ENCODE measurements around the gene WHRN.

Gene WHRN

GRCh38 chr9:114375386-114376175, 129.7 kb downstream of the WHRN start:
- DNase-seq = no peak

- DNase-seq = no peak
Measured at GRCh38 chr9:114374936-114375335, 130.3 kb downstream of the WHRN start.

GRCh38 chr9:114373960-114374730, 131.1 kb downstream of the WHRN start:
- DNase-seq = no peak

DNA sequence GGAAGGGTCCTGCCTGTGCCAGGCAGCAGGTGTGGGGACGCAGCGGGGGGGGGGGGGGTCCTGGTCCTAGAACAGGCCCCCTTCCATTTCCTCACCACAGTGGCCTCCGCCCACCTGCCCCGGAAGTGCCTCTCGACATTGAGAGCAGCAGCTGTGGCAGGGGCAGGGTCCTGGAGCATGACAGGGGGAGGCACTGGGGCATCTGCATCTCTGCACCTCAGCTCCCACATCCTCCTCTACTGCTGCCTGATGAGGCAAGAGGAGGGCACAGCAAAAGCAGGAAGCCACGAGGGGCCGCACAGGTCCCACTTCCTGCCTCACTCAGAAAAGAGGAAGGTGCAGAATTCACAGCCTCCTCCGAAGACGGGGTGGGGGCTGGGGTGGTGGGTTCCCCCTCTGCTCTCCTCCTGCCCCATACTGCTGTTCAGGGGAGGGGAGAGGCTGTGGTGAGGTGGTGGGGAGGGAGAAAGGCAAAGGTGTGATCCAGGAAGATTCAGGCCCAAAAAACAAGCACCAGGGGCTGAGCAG, 132.3 kb downstream of the WHRN start:
- DNase-seq = peak; percentile 77

- DNase-seq = no peak
Measured at GRCh38 chr9:114371973-114372917, 133.0 kb downstream of the WHRN start.

DNA sequence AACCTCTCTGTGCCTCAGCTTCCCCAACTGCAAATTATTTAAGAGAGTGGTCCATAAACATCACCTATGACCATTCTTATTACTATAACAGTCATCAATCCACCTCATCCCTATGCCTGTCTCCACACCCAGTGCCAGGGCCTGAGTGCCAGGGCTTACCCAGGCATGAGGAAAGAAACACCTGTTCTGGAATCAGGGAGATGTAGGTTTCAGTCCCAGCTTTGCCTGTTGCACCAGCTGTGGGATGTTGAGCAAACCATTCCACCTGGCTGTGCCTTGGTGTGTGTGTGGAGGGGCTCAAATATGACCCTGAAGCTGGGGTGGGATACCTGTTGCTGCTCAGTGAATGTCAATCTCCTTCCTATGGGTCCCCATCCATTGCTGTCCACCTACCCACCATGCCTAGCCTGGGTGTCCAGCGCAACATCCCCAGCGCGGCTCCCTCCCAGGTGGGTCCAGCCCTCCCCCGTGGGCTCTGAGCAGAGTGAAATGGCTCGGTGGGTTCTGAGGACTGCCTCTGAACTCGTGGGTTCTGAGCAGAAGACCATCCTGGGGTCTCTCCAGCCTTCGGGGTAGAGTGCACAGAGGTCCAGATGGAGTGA, 133.8 kb downstream of the WHRN start:
- DNase-seq = no peak

DNA sequence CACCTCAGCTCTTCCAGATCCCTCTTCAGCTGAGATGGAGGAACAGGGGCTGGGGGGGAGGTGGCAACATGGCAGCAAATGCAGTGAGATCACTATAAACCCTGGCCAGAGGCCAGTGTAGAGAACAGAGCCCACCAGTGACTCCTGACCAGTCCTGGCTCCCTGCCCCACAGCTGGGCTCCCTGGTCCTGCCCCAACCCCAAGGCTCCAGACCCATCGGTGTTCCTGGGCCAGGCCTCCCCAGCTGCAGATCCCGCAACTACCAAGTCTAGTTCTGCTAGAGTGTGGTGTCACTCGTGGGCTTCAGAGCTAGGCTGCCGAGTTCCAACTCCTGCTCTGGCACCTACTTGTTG, 134.3 kb downstream of the WHRN start:
- no peak for DNase-seq

DNA sequence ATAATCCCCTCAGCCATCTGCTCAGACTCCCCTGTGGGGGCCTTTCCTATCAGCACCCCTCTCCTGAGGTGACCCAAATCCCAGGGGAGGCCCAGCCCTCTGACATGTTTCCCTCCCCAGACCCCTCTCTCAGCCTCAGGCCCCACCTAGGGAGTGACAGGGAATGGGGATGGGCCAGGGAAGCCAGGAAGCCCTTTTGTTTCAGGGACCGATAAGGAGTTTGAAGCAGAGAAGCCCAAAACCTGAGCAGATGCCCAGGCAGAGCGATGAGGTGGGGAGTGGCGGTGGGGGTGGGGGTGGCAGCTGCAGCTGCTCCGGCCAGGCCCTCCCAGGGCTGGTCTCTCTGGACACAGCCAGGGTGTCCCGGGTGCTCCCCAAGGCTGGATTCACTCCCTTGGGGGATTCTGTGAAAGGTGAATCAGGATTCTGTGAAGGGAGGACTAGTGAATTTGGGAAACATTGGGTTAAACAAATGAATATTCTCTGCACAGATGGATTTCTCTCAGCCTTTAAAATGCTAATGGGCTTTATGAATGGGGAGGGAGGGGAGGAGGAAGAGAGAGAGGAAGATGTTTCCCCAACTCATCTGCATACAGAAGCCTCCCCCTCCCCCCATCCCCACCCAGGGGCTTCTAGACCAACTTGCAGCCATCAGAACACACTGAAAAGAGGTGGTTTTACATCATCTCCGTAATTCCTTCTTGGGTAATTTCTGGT, 134.9 kb downstream of the WHRN start:
- no peak for DNase-seq

DNA sequence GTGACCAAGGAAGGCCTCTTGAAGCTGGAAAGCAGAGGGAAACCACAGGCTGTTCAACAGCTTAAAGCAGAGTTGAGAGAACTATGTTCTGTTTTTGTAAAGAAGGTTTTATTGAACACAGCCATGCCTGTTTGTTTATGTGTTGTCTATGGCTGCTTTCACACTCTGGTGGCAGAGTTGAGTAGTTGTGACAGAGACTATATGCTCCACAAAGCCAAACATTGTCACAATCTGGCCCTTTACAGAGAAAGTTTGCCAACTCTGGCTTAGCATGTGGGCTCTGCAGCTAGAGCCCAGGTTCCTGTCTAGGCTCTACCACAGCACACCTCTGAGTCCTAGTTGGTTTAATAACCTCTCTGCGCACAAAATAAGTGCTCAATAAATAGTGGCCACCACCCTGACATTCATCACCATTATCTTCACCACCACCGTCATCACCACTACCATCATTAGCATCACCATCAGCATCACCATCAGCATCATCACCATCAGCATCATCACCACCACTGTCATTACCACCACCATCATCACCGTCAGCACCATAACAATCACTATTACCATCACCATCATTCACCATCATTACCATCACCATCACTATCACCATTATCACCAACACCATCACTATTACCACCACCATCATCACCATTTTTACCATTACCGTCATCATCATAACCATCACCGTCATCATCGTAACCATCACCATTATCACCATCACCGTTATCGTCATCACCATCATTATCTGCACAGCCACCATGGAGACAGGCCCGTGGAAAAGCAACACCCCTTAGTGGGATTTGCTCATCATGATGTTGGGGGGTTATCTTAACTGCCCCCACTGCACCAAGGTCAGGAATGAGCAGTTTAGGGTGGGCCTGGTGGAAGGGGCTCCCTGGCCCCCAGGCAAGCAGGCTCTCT, 135.8 kb downstream of the WHRN start:
- no peak for DNase-seq

GRCh38 chr9:114367772-114368569, 137.3 kb downstream of the WHRN start:
- no peak for DNase-seq

- DNase-seq = no peak
Measured at GRCh38 chr9:114367366-114367765, 137.9 kb downstream of the WHRN start.

- DNase-seq = no peak
Measured at GRCh38 chr9:114366334-114367128, 138.7 kb downstream of the WHRN start.

GRCh38 chr9:114365194-114365593, 140.1 kb downstream of the WHRN start:
- no peak for DNase-seq

- no peak for DNase-seq
Measured at GRCh38 chr9:114364134-114365041, 140.9 kb downstream of the WHRN start.

GRCh38 chr9:114363424-114363823, 141.8 kb downstream of the WHRN start:
- DNase-seq = peak; percentile 23

GRCh38 chr9:114362394-114362793, 142.9 kb downstream of the WHRN start:
- no peak for DNase-seq

GRCh38 chr9:114361542-114361941, 143.7 kb downstream of the WHRN start:
- DNase-seq = no peak

DNA sequence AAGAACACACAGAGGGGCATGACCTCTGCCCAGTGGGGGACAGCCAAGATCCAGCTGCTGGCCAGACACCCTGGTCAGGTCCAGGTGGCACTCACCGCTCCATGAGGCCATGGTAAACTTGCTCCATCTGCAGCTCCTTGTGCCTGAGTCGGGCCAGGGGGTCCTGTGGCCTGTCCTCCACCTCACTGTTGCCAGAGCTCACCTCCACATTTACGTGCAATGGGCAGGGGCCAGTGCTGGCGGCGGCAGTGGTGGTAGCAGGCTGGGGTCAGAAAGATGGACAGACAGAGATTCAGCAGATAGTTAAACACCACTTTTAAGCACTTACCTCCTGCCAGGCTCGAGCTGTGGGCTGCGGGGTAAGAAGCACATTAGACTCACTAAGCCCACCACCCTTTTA, 145.5 kb downstream of the WHRN start:
- no peak for DNase-seq
